UCSD-AML1 (cell line): Measurements from ENCODE around the gene LDLRAD4.

ENCODE experiments used
- DNase-seq: peaks from one replicate; lab custom pipeline; 2025; ENCODE audit not compliant: unreplicated experiment; lab: John Stamatoyannopoulos, UW

The LDLRAD4 gene

GRCh38 chr18:13201292-13201691, 17.3 kb upstream of the LDLRAD4 start:
- DNase-seq, result no peak

DNA sequence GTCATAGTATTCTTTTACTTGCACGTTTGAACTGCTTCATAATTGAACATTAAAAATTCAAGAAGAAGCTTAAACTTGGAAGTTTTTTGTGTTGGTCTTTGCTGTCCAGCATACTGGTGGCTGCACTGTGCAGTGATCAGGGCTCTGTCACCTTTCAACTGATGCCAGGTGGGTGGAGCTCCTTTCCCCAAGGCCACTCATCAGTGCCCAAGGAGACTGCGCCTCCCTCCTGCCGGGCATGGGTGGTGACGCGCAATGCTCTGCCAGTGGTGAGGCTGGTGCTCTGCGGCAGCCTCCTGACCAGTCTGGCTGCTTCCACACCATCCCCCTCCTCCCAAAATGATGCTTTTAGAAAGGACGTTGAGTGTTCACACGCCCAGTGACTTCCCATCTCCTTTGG, 16.0 kb upstream of the LDLRAD4 start:
- no peak for DNase-seq

GRCh38 chr18:13206301-13206700, 12.3 kb upstream of the LDLRAD4 start:
- DNase-seq, result no peak

DNA sequence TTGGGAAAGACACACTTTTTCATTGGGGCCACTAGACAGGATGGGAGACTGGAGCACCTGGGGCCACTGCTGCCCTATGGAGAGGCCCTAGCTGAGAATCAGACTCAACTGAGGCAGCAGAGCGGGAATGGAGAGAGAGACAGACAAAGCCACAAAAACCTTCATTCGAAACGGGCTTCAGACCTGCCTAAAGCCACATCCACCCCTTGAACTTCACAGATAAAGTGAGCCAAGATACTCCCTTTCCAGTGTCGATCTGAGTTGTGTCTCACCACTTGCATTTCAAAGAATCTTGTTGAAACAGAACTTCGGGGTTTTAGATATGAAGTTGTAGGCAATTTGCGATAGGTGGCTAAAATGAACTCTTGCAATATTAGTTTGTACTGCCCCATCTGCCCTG, 11.3 kb upstream of the LDLRAD4 start:
- DNase-seq, result no peak

- peak; percentile 51 for DNase-seq
Measured at GRCh38 chr18:13211534-13211933, 7.0 kb upstream of the LDLRAD4 start.

DNA sequence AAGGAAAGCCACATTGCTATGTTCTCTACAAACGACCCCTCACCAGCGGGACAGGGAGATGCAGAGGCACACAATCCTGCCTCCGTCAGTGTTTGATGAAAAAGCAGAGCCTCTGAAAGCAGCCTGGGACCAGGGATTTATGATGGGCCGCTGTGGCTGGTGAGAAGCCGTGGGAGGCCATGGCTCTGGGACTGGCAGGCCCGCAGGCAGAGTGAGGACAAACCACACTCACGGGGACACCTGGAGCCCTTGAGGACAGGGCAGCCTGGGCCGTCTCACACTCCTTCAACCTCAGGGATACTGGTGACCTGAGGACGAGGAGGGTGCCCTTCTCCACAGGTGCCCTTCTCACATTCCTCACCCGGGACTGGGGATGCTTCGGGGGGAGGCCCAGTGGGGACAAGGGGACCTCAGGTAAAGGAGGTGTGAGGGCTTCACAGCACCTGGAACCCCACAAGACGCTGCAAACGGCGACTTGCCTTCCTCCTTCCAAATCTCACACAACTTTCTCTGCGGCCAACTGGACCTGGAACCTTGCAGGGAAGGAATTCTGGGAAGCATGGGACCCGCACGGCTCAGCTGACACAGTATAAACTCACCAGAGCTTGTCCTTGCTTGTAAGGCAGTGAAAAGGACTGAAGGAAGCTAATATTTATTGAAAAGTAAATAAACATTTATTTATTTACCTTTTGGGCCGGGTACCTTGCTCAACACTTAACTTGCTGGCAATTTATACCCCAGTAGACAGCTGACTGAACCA, 5.3 kb upstream of the LDLRAD4 start:
- DNase-seq, result no peak

DNA sequence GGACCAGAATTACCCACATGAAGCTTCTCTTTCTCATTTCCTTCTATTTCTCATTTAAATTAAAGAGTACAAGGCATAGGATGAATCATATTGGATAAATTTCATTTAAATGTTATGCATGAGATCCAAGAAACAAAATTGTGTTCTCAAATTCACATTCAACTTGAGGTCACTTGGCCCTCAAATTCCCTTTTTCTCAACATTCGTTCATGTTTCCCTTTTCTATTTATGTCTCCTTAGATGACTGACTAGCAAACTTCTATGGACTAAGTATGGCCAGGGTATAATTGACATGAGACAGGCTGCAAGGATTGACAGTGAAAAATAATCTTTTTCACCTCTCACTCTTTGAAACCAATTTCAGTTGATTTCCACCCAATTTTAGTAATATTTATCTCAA, 4.0 kb upstream of the LDLRAD4 start:
- no peak for DNase-seq

- DNase-seq, result peak; percentile 66
Measured at GRCh38 chr18:13216092-13216582, 2.4 kb upstream of the LDLRAD4 start.

DNA sequence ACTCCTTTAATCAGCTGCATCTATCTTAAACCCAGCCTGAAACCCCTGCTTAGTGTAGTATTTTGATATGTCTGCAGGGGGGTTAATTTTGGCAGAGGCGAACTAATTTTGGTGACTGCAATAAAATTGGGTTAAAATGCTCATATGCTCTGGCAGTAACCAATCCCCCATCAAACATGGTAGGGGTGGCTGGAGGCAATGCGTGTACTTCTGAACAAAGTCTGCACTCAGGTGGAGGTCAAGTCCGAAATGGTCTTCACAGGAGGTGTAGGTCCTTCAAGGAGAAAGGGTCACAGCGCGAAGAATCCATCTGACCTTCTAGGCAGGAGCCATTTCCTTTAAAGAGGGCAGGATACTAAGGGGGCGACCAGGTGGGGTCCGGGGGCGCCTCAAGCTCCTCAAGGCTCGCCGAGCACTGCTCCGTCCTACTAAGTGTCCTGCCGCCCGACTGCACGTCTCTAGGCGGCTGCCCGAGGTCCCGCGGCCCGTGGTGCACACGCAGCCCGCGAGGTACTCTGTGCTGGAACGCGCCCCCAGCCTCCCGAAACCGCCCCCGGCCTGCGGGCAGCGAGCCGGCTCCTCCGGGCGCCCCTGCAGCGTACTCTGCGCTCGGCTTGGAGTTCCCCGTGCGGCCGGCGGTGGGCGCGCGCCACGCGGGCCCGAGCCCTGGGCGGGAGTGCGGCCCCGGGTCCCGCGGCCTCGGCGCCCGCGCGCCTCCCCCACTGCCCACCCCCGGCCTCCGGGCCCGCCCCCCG, 1.7 kb upstream of the LDLRAD4 start:
- DNase-seq, result peak; percentile 65

- peak; percentile 65 for DNase-seq
Measured at GRCh38 chr18:13217466-13217961, 1.0 kb upstream of the LDLRAD4 start.

- DNase-seq, result no peak
Measured at GRCh38 chr18:13217971-13218367, 591 bp upstream of the LDLRAD4 start.

- DNase-seq, result no peak
Measured at GRCh38 chr18:13218997-13219396, 437 bp downstream of the LDLRAD4 start.

GRCh38 chr18:13219593-13220159, 1.1 kb downstream of the LDLRAD4 start:
- DNase-seq, result no peak

DNA sequence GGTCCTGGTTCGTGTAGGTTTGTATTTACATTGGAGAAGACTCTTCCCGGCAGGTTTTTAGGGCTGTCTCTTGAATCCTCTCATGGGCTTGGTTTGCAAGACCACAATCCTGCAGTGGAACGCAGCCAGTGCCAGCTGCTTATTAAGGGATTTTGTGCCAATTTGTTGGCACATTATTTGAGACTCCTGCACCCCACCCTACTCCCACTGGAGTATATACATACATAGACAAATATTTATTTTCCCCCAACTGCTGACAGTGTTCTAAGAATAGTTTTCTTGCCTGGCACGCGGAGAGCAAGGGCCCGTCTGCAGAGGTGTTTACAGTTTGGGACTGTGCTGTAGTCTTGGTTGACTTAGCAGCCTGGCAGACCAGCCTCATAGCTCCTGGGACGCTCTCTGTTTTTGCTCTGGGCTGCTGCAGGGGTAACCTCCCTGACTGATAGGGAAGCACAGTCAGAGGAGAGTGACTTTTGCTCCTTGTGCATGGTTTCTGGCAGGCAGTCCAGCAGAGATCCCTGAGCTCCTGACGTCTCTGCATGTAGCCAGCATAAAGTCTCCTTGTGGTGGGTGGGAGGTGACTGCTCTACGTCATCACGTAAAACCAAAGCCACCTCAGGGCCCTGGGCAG, 1.9 kb downstream of the LDLRAD4 start:
- DNase-seq, result no peak

DNA sequence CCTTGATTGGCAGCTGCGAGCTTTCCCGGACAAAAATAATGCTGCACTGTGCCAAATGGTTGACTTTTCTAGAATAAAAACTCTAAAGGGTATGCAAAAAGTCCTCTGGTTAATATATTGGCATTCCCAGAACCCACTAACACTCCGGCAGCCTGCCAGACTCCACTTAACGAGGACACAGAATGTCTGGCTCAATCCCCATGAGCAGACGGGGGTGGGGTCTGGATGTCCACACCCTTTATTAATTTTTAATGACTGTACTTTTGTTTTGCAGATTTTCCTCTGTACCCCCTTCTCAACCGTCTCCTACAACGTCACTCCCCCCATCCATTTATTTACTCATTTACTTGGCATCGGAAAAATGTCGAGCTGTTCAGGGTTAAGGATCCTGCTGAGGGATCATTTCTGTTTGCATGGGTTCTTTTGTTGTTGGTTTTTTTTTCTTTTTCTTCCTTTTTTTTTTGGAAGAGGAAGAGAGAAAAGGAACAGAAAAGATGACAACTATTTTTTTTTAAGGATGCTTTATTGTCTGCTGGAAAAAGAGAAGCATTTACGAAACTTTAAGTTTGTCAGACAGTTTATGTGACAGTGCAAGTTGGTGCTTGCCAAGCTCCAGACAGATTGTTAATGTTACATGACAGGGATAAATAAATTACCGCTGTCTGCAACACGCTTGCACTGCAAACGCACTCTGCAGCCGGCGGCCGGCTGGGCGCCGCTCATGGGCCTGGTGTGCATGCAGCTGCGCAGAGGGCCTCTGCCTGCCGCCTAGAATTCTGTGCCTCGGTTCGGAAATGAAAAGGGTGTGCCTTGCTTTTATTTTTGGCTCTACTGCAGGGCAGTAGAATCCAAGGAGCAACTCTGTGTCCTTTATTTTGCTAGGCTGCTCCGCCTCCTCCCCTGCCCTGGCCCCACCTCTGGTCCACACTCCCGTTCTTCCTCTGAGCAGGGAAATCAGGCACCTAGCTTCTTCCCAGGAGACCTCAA, 3.6 kb downstream of the LDLRAD4 start:
- DNase-seq, result no peak

- DNase-seq, result no peak
Measured at GRCh38 chr18:13222856-13223281, 4.3 kb downstream of the LDLRAD4 start.

- no peak for DNase-seq
Measured at GRCh38 chr18:13223311-13224143, 5.0 kb downstream of the LDLRAD4 start.

DNA sequence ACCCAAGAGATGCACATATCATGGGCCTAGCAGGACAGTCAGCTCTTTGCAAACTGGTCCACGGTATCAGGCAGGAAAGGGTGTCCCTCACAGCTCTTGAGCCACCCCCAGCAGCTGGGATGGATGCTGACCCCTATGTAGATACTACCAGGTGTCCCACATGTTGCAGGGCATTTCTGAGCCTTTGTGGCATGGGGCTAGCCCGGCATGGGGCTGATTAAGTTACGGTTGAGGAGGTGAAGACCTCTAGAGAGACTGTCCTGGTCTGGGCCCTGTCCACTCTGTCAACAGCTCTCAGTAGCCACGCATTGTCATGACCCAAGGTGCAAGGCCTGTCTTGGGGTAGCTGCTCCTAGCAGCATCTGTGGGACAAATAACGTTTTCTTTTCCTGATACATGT, 6.7 kb downstream of the LDLRAD4 start:
- DNase-seq, result no peak

DNA sequence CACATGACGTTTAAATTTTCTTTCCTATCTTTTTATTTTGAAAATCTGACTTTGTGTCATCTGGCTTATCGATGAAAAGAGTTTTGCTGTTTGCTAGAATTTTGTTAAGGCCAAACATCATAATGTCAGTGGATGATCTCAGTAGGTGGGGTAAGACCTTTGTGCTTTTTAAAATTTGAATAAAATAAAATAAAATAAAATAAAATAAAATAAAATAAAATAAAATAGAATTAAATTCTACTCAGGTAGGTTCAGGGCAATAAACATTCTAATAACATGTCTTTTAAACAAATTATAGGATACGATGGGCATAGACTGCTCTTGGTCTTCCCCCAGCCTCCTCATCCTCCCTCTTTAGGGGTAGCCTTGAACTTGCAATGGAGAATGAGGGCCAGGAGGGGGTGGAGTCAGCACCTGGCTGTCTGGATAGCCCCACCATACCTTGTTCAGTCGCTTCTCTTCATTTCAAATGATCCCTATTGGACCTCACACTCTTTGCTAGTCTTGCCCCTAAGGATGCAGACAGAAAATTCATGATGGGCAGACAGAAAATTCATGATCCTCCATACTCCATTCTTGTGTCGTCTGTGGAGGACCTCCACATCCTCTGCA, 8.1 kb downstream of the LDLRAD4 start:
- DNase-seq, result no peak
